Ovary (tissue), 3 donors: ENCODE results near the gene RAP1GAP.

Experiments used
- CTCF ChIP-seq, 3 donors: fragments of 450-650 bp in 2 of 3; fragments of 200-600 bp in 1 of 3; IDR thresholded peaks; one replicate each; pipeline versions ENCODE4 v1.5.1 to v1.8.0; 2016 to 2022; ENCODE audit warnings: antibody characterized with exemption in 3 of 3, mild to moderate bottlenecking in 1 of 3
- EP300 ChIP-seq: sonication (generic); formaldehyde crosslinking; IDR thresholded peaks from one replicate; pipeline ENCODE4 v1.6.1; 2017; ENCODE audit warnings: antibody characterized with exemption
- POLR2A ChIP-seq: fragments of 450-650 bp; IDR thresholded peaks from one replicate; pipeline ENCODE4 v1.6.1; 2017; ENCODE audit warnings: antibody characterized with exemption, mild to moderate bottlenecking, moderate library complexity
- donor health status: DM: no; HTN: no; CAD: no.

DNA sequence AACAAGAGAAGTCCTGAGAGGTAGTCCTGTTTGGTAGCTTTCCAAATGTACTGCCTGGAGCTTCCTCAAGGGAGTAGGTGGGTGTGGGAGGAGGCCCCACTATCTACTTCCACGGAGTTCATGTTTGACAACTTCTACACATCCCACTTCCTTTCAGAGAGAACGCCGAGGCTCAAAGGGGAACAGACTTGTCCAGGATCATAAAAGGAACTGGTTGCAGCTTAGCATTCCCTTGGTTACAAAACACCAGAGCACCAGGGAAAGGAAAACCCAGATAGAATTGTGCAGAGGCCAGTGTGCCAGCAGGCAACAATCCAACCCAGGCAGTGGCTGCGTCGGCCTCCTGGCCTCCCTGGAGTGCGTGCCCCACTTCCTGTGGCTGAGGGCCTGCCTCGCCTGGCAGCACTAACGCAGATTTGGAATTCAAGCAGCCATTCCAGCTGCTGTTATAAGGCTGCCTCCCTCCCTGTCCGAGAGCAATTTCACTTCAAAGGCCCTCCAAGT is 4.2 kb upstream of the RAP1GAP start:
- TF ChIP-seq POLR2A (no peak), CTCF (IDR thresholded peaks at IDR 0.05) (no peak), EP300 (no peak)
